D721Med (cell line): ENCODE data around the gene GDF9.

Experiments
- DNase-seq: peaks from one replicate; pipeline ENCODE4 v3.0.0; 2011; ENCODE audit warnings: low spot score; ENCODE audit not compliant: insufficient read length
- FAIRE-seq: peaks from 2 replicates; lab custom pipeline; 2011; peaks lifted over from hg19 to GRCh38; lab: Jason Lieb, UNC
- CTCF ChIP-seq: IDR thresholded peaks from 2 replicates; pipeline ENCODE4 v1.5.1; 2012; ENCODE audit warnings: mild to moderate bottlenecking, control low read depth; ENCODE audit not compliant: insufficient read depth; ENCODE audit errors: missing control alignments

GDF9 gene

GRCh38 chr5:132898094-132898493 is 31.8 kb upstream of the GDF9 start:
- DNase-seq, result no peak
- FAIRE-seq, result no peak
- no peak for TF ChIP-seq CTCF

GRCh38 chr5:132896685-132897084 is 30.4 kb upstream of the GDF9 start:
- no peak for TF ChIP-seq CTCF
- FAIRE-seq (no peak), DNase-seq (no peak)

GRCh38 chr5:132895719-132896305 is 29.5 kb upstream of the GDF9 start:
- FAIRE-seq, result no peak
- TF ChIP-seq CTCF, result no peak
- DNase-seq, result no peak

GRCh38 chr5:132890817-132891216 is 24.5 kb upstream of the GDF9 start:
- no peak for TF ChIP-seq CTCF
- no peak for FAIRE-seq

GRCh38 chr5:132889501-132889900 is 23.2 kb upstream of the GDF9 start:
- DNase-seq (no peak), FAIRE-seq (no peak)

More at GRCh38 chr5:132890817-132891216, 24.5 kb upstream of the GDF9 start:
- no peak for DNase-seq

GRCh38 chr5:132887283-132887682 is 21.0 kb upstream of the GDF9 start:
- FAIRE-seq, result no peak
- no peak for DNase-seq

More at GRCh38 chr5:132889501-132889900, 23.2 kb upstream of the GDF9 start:
- TF ChIP-seq CTCF, result no peak

More at GRCh38 chr5:132887283-132887682, 21.0 kb upstream of the GDF9 start:
- TF ChIP-seq CTCF, result no peak
